HepG2 (cell line): ENCODE data around the gene HPD. TPM values are rescaled to one million over a fixed set of nuclear protein-coding genes. Genes with fewer than 3 reads are reported as not detected.

ENCODE experiments used
- ATF7 ChIP-seq, 2 experiments: fragments of 450-650 bp in 1 of 2; sonication (generic) in 1 of 2; formaldehyde crosslinking in 1 of 2; IDR thresholded peaks; 2 replicates each; pipeline versions ENCODE4 v1.4.0 to v1.6.1; 2016 to 2020; ENCODE audit warnings: antibody characterized with exemption in 1 of 2, mild to moderate bottlenecking in 1 of 2, missing genetic modification reagents in 1 of 2
- GFI1 ChIP-seq: sonication (generic); formaldehyde crosslinking; IDR thresholded peaks from 2 replicates; pipeline ENCODE4 v1.5.0; 2020; ENCODE audit warnings: missing genetic modification reagents, mild to moderate bottlenecking, borderline replicate concordance
- HOXA9 ChIP-seq: sonication (generic); formaldehyde crosslinking; IDR thresholded peaks from 2 replicates; pipeline ENCODE4 v1.8.1; 2022; ENCODE audit warnings: missing genetic modification reagents, mild to moderate bottlenecking, moderate library complexity, borderline replicate concordance
- IRF2 ChIP-seq: IDR thresholded peaks from 2 replicates; pipeline ENCODE4 v1.6.1; 2018; ENCODE audit warnings: missing genetic modification reagents, missing compliant biosample characterization
- SP1 ChIP-seq, 2 experiments: fragments of 450-650 bp in 1 of 2; sonication (generic) in 1 of 2; formaldehyde crosslinking in 1 of 2; IDR thresholded peaks; 2 replicates each; pipeline versions ENCODE4 v1.4.0 to v1.6.1; 2016 to 2020; ENCODE audit warnings: missing genetic modification reagents in 1 of 2
- TP53 ChIP-seq: sonication (generic); formaldehyde crosslinking; conservative IDR thresholded peaks from 2 replicates; pipeline ENCODE4 v1.4.0; 2020; ENCODE audit warnings: missing genetic modification reagents
- ZFY ChIP-seq: sonication (generic); formaldehyde crosslinking; IDR thresholded peaks from 2 replicates; pipeline ENCODE4 v1.4.0; 2020; ENCODE audit warnings: missing genetic modification reagents
- ZZZ3 ChIP-seq: sonication (generic); formaldehyde crosslinking; IDR thresholded peaks from 2 replicates; pipeline ENCODE4 v1.4.0; 2020; ENCODE audit warnings: missing genetic modification reagents, mild to moderate bottlenecking, borderline replicate concordance
- polyA plus RNA-seq, 8 experiments: library from polyadenylated mRNA; depleted of rRNA in 3 of 8; stranded (reverse) in 7 of 8; unstranded in 1 of 8; fragments of >200 nt; fragmentation: Illumina TruSeq in 4 of 8; extraction: Trizol in 4 of 8; gene quantifications; 2 replicates each; pipeline versions ENCODE4 v1.2.1 to v1.2.3, GENCODE V29; 2011 to 2016; ENCODE audit warnings: low read depth in 4 of 8, missing spikeins in 1 of 8, mixed read lengths in 1 of 8; ENCODE audit not compliant: insufficient read depth in 1 of 8
- total RNA-seq, 5 experiments: library from RNA; depleted of rRNA; stranded (reverse); fragments of >200 nt; fragmentation: Illumina TruSeq; extraction: Trizol; gene quantifications; 2 replicates each; pipeline ENCODE4 v1.2.3, GENCODE V29; 2016; ENCODE audit warnings: low read depth in 1 of 5
- TF ChIP-seq, protein P1 (sequence below): sonication (generic); formaldehyde crosslinking; IDR thresholded peaks from 2 replicates; pipeline ENCODE4 v1.4.0; 2020; ENCODE audit warnings: missing genetic modification reagents
- TF ChIP-seq, protein P2 (sequence below): sonication (generic); formaldehyde crosslinking; IDR thresholded peaks from 2 replicates; pipeline ENCODE4 v1.8.0; 2022; ENCODE audit warnings: mild to moderate bottlenecking, missing genetic modification reagents, moderate library complexity
- TF ChIP-seq, protein P3 (sequence below): sonication (generic); formaldehyde crosslinking; IDR thresholded peaks from 2 replicates; pipeline ENCODE4 v1.4.0; 2020; ENCODE audit warnings: missing genetic modification reagents
- TF ChIP-seq, protein P4 (sequence below): sonication (generic); formaldehyde crosslinking; IDR thresholded peaks from 2 replicates; pipeline ENCODE4 v1.5.1; 2020; ENCODE audit warnings: mild to moderate bottlenecking, missing genetic modification reagents
- TF ChIP-seq, protein P5 (sequence below): sonication (generic); formaldehyde crosslinking; conservative IDR thresholded peaks from 2 replicates; pipeline ENCODE4 v1.8.0; 2022; ENCODE audit warnings: mild to moderate bottlenecking, moderate library complexity, missing genetic modification reagents
- TF ChIP-seq, protein P6 (sequence below): sonication (generic); formaldehyde crosslinking; IDR thresholded peaks from 2 replicates; pipeline ENCODE4 v1.8.0; 2022; ENCODE audit warnings: missing genetic modification reagents, mild to moderate bottlenecking, inconsistent platforms, borderline replicate concordance

Gene HPD
- total and polyA plus RNA-seq, 2 of the 13 experiments (the other 11 are each of a cell fraction or from before 2014, with no cell fraction given): 120 to 195 TPM

DNA sequence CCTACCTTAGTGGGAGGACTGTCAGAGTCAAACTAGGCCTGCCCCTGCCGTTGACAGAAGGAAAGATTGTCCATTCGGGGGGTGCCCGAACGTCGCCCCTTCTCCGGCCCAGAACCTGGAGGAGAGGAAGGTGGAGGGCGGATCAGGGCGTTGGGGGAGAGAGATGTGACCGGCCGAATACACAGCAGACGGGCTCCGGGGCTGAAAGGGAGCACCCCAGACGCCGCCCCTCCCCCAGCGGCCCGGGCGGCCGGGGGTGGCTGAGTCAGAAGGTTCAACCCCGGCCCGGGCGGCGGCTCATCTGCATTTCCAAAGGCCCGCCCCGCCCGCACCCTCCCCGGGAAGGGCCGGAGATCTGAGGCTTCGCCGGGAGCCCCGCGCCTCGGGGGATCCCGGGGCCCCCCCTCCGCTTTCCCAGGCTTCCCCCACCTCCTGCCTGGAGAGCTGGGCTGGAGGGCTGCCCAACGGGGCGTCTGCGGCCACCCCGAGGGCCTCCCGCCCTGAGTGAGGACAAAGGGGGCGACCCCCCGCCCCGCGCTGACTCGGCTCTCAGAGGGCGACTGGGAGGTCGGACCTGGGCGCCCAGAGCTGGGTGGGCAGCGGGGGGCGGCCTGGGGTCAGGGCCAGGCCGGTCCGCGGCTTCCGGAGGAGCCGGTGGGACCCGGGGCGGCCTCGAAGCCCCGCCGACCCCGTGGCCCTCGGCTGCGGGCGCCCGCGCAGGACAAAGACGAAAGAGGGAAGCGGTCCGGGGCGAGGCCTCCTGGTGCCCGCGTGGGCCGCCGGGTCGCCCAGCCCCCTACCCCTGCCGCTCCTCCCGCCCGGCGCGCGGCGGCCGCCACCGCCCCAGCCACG, 58.6 kb downstream of the HPD start (continued):
- TF ChIP-seq, protein P1, sequence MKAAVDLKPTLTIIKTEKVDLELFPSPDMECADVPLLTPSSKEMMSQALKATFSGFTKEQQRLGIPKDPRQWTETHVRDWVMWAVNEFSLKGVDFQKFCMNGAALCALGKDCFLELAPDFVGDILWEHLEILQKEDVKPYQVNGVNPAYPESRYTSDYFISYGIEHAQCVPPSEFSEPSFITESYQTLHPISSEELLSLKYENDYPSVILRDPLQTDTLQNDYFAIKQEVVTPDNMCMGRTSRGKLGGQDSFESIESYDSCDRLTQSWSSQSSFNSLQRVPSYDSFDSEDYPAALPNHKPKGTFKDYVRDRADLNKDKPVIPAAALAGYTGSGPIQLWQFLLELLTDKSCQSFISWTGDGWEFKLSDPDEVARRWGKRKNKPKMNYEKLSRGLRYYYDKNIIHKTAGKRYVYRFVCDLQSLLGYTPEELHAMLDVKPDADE (CRISPR knock-in tag): no peak
- TF ChIP-seq GFI1 (CRISPR knock-in tag) (no peak), TP53 (CRISPR knock-in tag) (no peak), IRF2 (CRISPR knock-in tag) (no peak; the same call in 1 of the 2 replicates), HOXA9 (CRISPR knock-in tag) (no peak), ATF7 (IDR thresholded peaks at IDR 0.05) (no peak), ATF7 (CRISPR knock-in tag; IDR thresholded peaks at IDR 0.05) (no peak), ZFY (CRISPR knock-in tag) (no peak; the same call in 1 of the 2 replicates), ZZZ3 (CRISPR knock-in tag) (0 out of 2 replicates have a peak, but pooled peaks have one; percentile 32), SP1 (IDR thresholded peaks at IDR 0.05) (no peak), SP1 (CRISPR knock-in tag; IDR thresholded peaks at IDR 0.05) (no peak)
- TF ChIP-seq, protein P2, sequence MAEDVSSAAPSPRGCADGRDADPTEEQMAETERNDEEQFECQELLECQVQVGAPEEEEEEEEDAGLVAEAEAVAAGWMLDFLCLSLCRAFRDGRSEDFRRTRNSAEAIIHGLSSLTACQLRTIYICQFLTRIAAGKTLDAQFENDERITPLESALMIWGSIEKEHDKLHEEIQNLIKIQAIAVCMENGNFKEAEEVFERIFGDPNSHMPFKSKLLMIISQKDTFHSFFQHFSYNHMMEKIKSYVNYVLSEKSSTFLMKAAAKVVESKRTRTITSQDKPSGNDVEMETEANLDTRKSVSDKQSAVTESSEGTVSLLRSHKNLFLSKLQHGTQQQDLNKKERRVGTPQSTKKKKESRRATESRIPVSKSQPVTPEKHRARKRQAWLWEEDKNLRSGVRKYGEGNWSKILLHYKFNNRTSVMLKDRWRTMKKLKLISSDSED: no peak
- TF ChIP-seq, protein P3, sequence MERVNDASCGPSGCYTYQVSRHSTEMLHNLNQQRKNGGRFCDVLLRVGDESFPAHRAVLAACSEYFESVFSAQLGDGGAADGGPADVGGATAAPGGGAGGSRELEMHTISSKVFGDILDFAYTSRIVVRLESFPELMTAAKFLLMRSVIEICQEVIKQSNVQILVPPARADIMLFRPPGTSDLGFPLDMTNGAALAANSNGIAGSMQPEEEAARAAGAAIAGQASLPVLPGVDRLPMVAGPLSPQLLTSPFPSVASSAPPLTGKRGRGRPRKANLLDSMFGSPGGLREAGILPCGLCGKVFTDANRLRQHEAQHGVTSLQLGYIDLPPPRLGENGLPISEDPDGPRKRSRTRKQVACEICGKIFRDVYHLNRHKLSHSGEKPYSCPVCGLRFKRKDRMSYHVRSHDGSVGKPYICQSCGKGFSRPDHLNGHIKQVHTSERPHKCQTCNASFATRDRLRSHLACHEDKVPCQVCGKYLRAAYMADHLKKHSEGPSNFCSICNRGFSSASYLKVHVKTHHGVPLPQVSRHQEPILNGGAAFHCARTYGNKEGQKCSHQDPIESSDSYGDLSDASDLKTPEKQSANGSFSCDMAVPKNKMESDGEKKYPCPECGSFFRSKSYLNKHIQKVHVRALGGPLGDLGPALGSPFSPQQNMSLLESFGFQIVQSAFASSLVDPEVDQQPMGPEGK: peak; percentile 97
- TF ChIP-seq, protein P4, sequence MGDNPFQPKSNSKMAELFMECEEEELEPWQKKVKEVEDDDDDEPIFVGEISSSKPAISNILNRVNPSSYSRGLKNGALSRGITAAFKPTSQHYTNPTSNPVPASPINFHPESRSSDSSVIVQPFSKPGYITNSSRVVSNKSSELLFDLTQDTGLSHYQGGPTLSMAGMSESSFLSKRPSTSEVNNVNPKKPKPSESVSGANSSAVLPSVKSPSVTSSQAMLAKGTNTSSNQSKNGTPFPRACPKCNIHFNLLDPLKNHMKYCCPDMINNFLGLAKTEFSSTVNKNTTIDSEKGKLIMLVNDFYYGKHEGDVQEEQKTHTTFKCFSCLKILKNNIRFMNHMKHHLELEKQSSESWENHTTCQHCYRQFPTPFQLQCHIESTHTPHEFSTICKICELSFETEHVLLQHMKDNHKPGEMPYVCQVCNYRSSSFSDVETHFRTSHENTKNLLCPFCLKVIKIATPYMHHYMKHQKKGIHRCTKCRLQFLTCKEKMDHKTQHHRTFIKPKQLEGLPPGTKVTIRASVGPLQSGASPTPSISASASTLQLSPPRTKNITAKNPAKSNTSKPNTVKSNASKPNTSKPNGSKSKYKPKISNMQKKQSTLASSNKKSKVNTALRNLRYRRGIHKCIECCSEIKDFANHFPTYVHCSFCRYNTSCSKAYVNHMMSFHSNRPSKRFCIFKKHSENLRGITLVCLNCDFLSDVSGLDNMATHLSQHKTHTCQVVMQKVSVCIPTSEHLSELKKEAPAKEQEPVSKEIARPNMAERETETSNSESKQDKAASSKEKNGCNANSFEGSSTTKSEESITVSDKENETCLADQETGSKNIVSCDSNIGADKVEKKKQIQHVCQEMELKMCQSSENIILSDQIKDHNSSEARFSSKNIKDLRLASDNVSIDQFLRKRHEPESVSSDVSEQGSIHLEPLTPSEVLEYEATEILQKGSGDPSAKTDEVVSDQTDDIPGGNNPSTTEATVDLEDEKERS: no peak
- TF ChIP-seq, protein P5, sequence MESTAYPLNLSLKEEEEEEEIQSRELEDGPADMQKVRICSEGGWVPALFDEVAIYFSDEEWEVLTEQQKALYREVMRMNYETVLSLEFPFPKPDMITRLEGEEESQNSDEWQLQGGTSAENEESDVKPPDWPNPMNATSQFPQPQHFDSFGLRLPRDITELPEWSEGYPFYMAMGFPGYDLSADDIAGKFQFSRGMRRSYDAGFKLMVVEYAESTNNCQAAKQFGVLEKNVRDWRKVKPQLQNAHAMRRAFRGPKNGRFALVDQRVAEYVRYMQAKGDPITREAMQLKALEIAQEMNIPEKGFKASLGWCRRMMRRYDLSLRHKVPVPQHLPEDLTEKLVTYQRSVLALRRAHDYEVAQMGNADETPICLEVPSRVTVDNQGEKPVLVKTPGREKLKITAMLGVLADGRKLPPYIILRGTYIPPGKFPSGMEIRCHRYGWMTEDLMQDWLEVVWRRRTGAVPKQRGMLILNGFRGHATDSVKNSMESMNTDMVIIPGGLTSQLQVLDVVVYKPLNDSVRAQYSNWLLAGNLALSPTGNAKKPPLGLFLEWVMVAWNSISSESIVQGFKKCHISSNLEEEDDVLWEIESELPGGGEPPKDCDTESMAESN (CRISPR knock-in tag): no peak
- TF ChIP-seq, protein P6, sequence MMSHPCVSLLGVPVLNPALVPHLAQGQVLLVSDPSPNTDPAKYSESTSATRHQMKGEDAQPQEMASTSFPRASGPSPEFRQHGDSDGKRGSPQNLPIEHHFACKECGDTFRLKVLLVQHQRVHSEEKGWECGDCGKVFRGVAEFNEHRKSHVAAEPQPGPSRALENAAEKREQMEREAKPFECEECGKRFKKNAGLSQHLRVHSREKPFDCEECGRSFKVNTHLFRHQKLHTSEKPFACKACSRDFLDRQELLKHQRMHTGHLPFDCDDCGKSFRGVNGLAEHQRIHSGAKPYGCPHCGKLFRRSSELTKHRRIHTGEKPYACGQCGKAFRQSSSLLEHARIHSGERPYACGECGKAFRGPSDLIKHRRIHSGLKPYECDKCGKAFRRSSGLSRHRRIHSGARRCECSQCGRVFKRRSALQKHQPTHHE (CRISPR knock-in tag): 0 out of 2 replicates have a peak, but pooled peaks have one; percentile 24
